Type B pancreatic cell (in vitro differentiated cells): Measurements from ENCODE around the gene PRKN. TPM values are rescaled to one million over a fixed set of nuclear protein-coding genes. Genes with fewer than 3 reads are reported as not detected.

Experiments
- DNase-seq: peaks from one replicate; pipeline ENCODE4 v3.0.0; 2021; ENCODE audit warnings: mixed read lengths; ENCODE audit not compliant: unreplicated experiment; ENCODE audit errors: extremely low spot score
- H3K27ac Mint-ChIP-seq: 2 replicates; pipeline ENCODE4 v1.8.0; 2021; ENCODE audit warnings: mild to moderate bottlenecking, mixed read lengths
- H3K27me3 Mint-ChIP-seq: 2 replicates; pipeline ENCODE4 v1.8.0; 2021; ENCODE audit warnings: mixed read lengths
- H3K36me3 Mint-ChIP-seq: 2 replicates; pipeline ENCODE4 v1.8.0; 2021; ENCODE audit warnings: mixed read lengths
- H3K4me1 Mint-ChIP-seq: one replicate; pipeline ENCODE4 v1.8.0; 2021; ENCODE audit warnings: mixed read lengths; ENCODE audit not compliant: unreplicated experiment
- H3K4me3 Mint-ChIP-seq: 2 replicates; pipeline ENCODE4 v1.8.0; 2021; ENCODE audit warnings: mild to moderate bottlenecking, mixed read lengths
- H3K9me3 Mint-ChIP-seq: 2 replicates; pipeline ENCODE4 v1.8.0; 2021; ENCODE audit warnings: mixed read lengths
- total RNA-seq: library from RNA; stranded (reverse); gene quantifications from 2 replicates; pipeline ENCODE4 v1.2.1, GENCODE V29; 2021; ENCODE audit warnings: low replicate concordance
- TF ChIP-seq, protein P1 (sequence below): fragments of 200-600 bp; sonication (generic); conservative IDR thresholded peaks from 2 replicates; pipeline ENCODE4 v1.5.0; 2021; ENCODE audit warnings: antibody characterized with exemption, mild to moderate bottlenecking

The PRKN gene
- total RNA-seq, 1 donor from 2014 or later: 6.2 TPM

DNA sequence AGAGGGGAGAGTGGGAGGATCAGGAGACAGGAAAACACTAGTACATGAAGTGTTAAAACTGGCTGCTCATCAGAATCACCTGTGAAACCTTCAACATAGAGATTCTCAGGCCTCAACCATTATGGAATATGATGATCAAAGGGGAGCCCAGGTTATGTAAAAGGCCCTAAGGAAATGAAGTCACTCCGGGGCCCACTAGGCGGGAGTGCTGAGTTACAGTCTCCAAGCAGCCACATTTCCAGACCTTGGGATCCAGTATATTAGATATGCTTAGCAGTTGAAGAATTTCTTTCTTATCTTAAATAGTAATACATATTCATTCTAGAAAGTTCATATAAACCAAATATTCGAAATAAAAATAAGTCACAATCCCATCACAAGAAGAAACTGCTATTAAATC is 476.3 kb downstream of the PRKN start:
- DNase-seq: no peak
- Mint-ChIP-seq H3K36me3 (no peaks in the 10 kb centered on the region), H3K4me3 (no peak overlapping the region), H3K27me3 (no peaks in the 10 kb centered on the region), H3K4me1 (no peaks in the 10 kb centered on the region), H3K27ac (no peak overlapping the region), H3K9me3 (no peaks in the 10 kb centered on the region)
- TF ChIP-seq, protein P1, sequence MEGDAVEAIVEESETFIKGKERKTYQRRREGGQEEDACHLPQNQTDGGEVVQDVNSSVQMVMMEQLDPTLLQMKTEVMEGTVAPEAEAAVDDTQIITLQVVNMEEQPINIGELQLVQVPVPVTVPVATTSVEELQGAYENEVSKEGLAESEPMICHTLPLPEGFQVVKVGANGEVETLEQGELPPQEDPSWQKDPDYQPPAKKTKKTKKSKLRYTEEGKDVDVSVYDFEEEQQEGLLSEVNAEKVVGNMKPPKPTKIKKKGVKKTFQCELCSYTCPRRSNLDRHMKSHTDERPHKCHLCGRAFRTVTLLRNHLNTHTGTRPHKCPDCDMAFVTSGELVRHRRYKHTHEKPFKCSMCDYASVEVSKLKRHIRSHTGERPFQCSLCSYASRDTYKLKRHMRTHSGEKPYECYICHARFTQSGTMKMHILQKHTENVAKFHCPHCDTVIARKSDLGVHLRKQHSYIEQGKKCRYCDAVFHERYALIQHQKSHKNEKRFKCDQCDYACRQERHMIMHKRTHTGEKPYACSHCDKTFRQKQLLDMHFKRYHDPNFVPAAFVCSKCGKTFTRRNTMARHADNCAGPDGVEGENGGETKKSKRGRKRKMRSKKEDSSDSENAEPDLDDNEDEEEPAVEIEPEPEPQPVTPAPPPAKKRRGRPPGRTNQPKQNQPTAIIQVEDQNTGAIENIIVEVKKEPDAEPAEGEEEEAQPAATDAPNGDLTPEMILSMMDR: peak; percentile 48

DNA sequence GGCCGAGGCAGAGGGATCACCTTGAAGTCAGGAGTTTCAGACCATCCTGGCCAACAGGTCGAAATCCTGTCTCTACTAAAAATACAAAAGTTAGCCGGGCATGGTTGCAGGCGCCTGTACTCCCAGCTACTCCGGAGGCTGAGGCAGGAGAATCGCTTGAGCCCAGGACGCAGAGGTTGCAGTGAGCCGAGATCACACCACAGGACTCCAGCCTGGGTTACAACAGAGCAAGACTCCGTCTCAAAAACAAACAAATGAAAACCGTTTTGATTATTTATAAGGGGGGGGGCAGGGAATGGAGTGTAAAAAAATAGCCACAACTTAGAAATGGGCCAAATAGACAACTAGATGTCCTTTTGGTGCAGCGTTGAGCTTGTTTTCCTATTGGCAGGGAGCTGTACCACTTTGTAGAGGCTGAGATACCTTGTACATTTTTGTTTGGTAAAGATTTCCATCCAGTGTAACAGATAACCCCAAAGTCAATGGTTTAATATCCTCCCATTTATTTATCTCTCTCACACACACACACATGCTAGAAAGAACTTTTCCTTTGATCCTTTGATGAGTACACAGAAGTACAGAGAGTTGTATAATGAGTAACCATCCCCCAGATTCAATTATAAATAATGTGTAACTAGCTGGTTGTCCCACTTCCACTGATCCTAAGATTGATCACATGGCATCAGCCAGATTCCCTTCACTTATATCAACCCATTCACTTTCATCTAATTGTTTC is 477.5 kb downstream of the PRKN start:
- Mint-ChIP-seq H3K27ac (no peak overlapping the region), H3K4me1 (no peaks in the 10 kb centered on the region), H3K36me3 (no peaks in the 10 kb centered on the region), H3K9me3 (no peaks in the 10 kb centered on the region), H3K4me3 (no peak overlapping the region), H3K27me3 (no peaks in the 10 kb centered on the region)
- TF ChIP-seq, protein P1: no peak
- DNase-seq: no peak

GRCh38 chr6:162245830-162246420 is 481.6 kb downstream of the PRKN start:
- no peak overlapping the region for H3K4me3 Mint-ChIP-seq
- no peak for DNase-seq
- no peaks in the 10 kb centered on the region for H3K4me1 Mint-ChIP-seq
- TF ChIP-seq, protein P1: no peak
- H3K27me3 Mint-ChIP-seq: no peaks in the 10 kb centered on the region
- H3K36me3 Mint-ChIP-seq: no peaks in the 10 kb centered on the region
- H3K9me3 Mint-ChIP-seq: no peaks in the 10 kb centered on the region
- H3K27ac Mint-ChIP-seq: no peak overlapping the region

DNA sequence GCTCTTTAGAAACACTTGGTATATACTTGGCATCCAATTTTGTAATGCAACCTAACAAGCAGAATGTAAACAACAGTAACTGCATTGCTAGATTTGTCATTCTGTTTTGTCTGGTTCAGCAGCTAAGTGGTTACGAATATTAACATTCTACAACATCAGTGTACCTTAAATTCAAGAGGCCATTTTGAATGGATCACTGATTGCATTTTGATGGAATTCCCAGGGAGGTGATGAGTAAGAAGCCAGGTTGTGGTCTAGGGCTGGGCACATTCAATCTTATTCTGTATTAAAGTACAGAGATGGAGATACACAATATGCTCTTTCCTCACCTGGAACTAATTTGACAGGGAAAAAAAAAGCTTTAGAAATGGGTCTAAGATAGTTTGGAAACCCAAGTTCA is 483.5 kb downstream of the PRKN start:
- Mint-ChIP-seq H3K27ac (no peak overlapping the region), H3K9me3 (no peaks in the 10 kb centered on the region), H3K27me3 (no peaks in the 10 kb centered on the region), H3K36me3 (no peaks in the 10 kb centered on the region), H3K4me3 (no peak overlapping the region), H3K4me1 (no peaks in the 10 kb centered on the region)
- TF ChIP-seq, protein P1: no peak
- DNase-seq: no peak

DNA sequence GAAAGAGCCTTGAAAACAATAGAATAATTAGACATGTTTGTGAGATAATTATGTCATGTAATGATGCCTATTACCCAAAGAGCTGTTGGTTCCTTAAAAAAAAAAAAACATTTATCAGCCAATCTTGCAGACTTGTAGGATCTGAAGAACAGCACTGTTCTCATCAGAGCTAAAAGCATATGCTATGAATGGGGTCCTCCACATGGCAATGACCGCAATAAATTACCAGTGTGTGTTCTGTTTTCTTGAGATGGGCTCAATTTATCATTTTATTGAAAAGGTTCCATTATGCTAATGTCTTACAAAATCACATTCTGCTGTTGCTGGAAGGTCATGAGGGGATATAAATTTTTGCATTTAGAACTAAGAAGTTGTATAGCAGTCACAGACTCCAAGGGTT is 484.7 kb downstream of the PRKN start:
- Mint-ChIP-seq H3K4me1 (no peaks in the 10 kb centered on the region), H3K27me3 (no peaks in the 10 kb centered on the region), H3K4me3 (no peak overlapping the region), H3K27ac (no peak overlapping the region), H3K36me3 (no peaks in the 10 kb centered on the region), H3K9me3 (no peaks in the 10 kb centered on the region)
- no peak for DNase-seq
- TF ChIP-seq, protein P1: no peak
